K562 (cell line): ENCODE results near the gene RCSD1. TPM values are rescaled to one million over a fixed set of nuclear protein-coding genes. Genes with fewer than 3 reads are reported as not detected.

Experiments used
- ATF7 ChIP-seq: fragments of 450-650 bp; IDR thresholded peaks from 2 replicates; pipeline ENCODE4 v1.7.1; 2014; ENCODE audit warnings: mild to moderate bottlenecking, moderate library complexity
- CREM ChIP-seq: IDR thresholded peaks from 2 replicates; pipeline ENCODE4 v1.6.1; 2014; ENCODE audit warnings: antibody characterized with exemption, low read depth
- ETS2 ChIP-seq: IDR thresholded peaks from 2 replicates; pipeline ENCODE4 v1.6.1; 2016; ENCODE audit warnings: borderline replicate concordance, missing genetic modification characterization, mild to moderate bottlenecking, moderate library complexity, missing compliant biosample characterization; ENCODE audit not compliant: poor library complexity, severe bottlenecking
- GABPB2 ChIP-seq: fragments of 250-450 bp; sonication (Bioruptor Pico); conservative IDR thresholded peaks from 2 replicates; pipeline ENCODE4 v1.5.1; 2021; ENCODE audit warnings: mild to moderate bottlenecking
- HDAC1 ChIP-seq, 2 experiments: fragments of 450-650 bp; IDR thresholded peaks; 2 replicates each; pipeline ENCODE4 v1.6.1; 2016 to 2017; ENCODE audit warnings: inconsistent platforms in 1 of 2, mild to moderate bottlenecking in 1 of 2, moderate library complexity in 1 of 2
- HOMEZ ChIP-seq: fragments of 250-450 bp; sonication (Bioruptor Pico); IDR thresholded peaks from 2 replicates; pipeline ENCODE4 v1.4.0; 2020; ENCODE audit warnings: mild to moderate bottlenecking, moderate library complexity
- L3MBTL2 ChIP-seq: fragments of 450-650 bp; IDR thresholded peaks from 2 replicates; pipeline ENCODE4 v1.6.1; 2016; ENCODE audit warnings: mild to moderate bottlenecking, moderate library complexity
- PML ChIP-seq: IDR thresholded peaks from 2 replicates; pipeline ENCODE4 v1.6.1; 2012; ENCODE audit warnings: low read length, inconsistent platforms
- POU5F1 ChIP-seq: fragments of 150-350 bp; IDR thresholded peaks from 2 replicates; pipeline ENCODE4 v1.6.1; 2014; ENCODE audit warnings: borderline replicate concordance, low read length, low read depth, mild to moderate bottlenecking; ENCODE audit not compliant: partially characterized antibody
- SIN3A ChIP-seq, 2 experiments: fragments of 150-350 bp in 1 of 2; IDR thresholded peaks; 2 replicates each; pipeline ENCODE4 v1.6.1; 2011 to 2016; ENCODE audit warnings: borderline replicate concordance in 2 of 2, low read depth in 2 of 2, low read length in 2 of 2, mild to moderate bottlenecking in 2 of 2, moderate library complexity in 2 of 2; ENCODE audit not compliant: control insufficient read depth in 1 of 2
- SP1 ChIP-seq: sonication (generic); formaldehyde crosslinking; IDR thresholded peaks from 2 replicates; pipeline ENCODE4 v1.8.1; 2022; ENCODE audit warnings: mild to moderate bottlenecking, missing genetic modification reagents
- SREBF2 ChIP-seq: sonication (generic); formaldehyde crosslinking; IDR thresholded peaks from 2 replicates; pipeline ENCODE4 v1.4.0; 2020; ENCODE audit warnings: mild to moderate bottlenecking, missing genetic modification reagents
- ZNF444 ChIP-seq: fragments of 250-450 bp; sonication (Bioruptor Pico); IDR thresholded peaks from 2 replicates; pipeline ENCODE4 v1.4.0; 2020; ENCODE audit warnings: mild to moderate bottlenecking, moderate library complexity
- ZNF644 ChIP-seq: fragments of 200-800 bp; sonication (Bioruptor generic); IDR thresholded peaks from 2 replicates; pipeline ENCODE4 v1.6.1; 2016; ENCODE audit warnings: low read depth, missing genetic modification characterization, missing compliant biosample characterization
- polyA plus RNA-seq, 8 experiments: library from polyadenylated mRNA; depleted of rRNA in 4 of 8; stranded (reverse) in 5 of 8; unstranded in 3 of 8; fragments of >200 nt; fragmentation: Nextera tagmentation in 2 of 8; fragmentation: Illumina TruSeq in 1 of 8; extraction: Ambion mirVana in 2 of 8; extraction: Trizol in 1 of 8; gene quantifications; 2 replicates each; pipeline versions ENCODE4 v1.2.1 to v1.2.3, GENCODE V29; 2011 to 2014; ENCODE audit warnings: inconsistent platforms in 1 of 8, missing spikeins in 1 of 8
- total RNA-seq, 7 experiments: library from RNA; depleted of rRNA in 6 of 7; stranded (reverse); fragments of >200 nt in 6 of 7; fragmentation: Illumina TruSeq in 2 of 7; extraction: Trizol in 2 of 7; gene quantifications; 2 replicates each; pipeline versions ENCODE4 v1.2.1 to v1.2.3, GENCODE V29; 2011 to 2021; ENCODE audit warnings: low replicate concordance in 1 of 7
- TF ChIP-seq, protein P1 (sequence below): sonication (generic); formaldehyde crosslinking; IDR thresholded peaks from 2 replicates; pipeline ENCODE4 v1.5.0; 2020; ENCODE audit warnings: missing genetic modification reagents
- TF ChIP-seq, protein P2 (sequence below), 2 experiments: IDR thresholded peaks; 2 replicates each; pipeline ENCODE4 v1.6.1; 2012; ENCODE audit warnings: improper control_type of control experiment in 2 of 2, low read depth in 2 of 2, low read length in 2 of 2, borderline replicate concordance in 1 of 2
- TF ChIP-seq, protein P3 (sequence below), 2 experiments: IDR thresholded peaks in 1 of 2; conservative IDR thresholded peaks in 1 of 2; 2 replicates each; pipeline ENCODE4 v1.6.1; 2016; ENCODE audit warnings: low read depth in 2 of 2, mild to moderate bottlenecking in 1 of 2, missing compliant biosample characterization in 1 of 2, missing genetic modification characterization in 1 of 2, moderate library complexity in 1 of 2

The RCSD1 gene
- total and polyA plus RNA-seq, 9 of the 15 experiments (the other 6 are each of a cell fraction or from before 2014, with no cell fraction given), result 7.8 to 69.8 (median 45.3) TPM

DNA sequence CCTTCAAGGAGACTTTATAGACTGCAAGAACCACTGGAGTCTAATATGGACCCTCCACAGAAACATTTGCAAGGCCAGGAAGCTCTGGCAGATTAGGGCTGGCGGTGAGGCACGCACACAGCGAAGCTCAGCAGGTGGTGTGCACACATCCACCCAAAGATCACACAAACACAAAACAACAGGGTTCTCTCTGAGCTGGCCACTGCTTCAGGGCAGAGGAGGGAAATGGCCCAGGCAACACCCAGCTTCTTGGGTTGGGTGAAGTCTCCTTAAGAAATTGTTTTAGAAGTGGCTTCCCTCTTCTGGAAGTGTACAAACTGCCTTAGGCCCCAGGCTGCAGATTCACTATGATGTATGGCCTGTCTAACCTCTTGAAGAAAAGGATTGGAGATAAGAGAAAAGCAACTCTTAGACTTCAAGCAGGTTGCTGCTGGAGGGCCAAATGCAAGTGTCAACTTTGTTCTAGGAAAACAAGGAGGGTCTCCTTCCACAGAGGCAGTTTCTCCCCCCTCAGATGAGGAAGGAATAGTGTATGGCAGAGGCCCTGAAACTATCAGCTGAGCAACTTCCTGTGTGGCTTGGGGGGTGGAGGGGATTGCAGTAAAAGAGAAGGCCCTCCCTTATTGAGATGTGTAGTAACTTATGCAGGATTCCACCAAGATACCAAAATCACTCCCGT lies 2.0 kb downstream of the RCSD1 start (continued):
- TF ChIP-seq, protein P1, sequence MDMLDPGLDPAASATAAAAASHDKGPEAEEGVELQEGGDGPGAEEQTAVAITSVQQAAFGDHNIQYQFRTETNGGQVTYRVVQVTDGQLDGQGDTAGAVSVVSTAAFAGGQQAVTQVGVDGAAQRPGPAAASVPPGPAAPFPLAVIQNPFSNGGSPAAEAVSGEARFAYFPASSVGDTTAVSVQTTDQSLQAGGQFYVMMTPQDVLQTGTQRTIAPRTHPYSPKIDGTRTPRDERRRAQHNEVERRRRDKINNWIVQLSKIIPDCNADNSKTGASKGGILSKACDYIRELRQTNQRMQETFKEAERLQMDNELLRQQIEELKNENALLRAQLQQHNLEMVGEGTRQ (CRISPR knock-in tag), result no peak
- TF ChIP-seq GABPB2 (CRISPR knock-in tag), result no peak
- TF ChIP-seq ATF7, result no peak
- TF ChIP-seq L3MBTL2, result peak; percentile 88
- peak in 1 of 2 experiments; percentile 34; a peak in 1 of 4 replicates for TF ChIP-seq HDAC1 (IDR thresholded peaks at IDR 0.05)
- TF ChIP-seq POU5F1, result no peak
- TF ChIP-seq HOMEZ (CRISPR knock-in tag), result 0 out of 2 replicates have a peak, but pooled peaks have one; percentile 10
- TF ChIP-seq, protein P2, sequence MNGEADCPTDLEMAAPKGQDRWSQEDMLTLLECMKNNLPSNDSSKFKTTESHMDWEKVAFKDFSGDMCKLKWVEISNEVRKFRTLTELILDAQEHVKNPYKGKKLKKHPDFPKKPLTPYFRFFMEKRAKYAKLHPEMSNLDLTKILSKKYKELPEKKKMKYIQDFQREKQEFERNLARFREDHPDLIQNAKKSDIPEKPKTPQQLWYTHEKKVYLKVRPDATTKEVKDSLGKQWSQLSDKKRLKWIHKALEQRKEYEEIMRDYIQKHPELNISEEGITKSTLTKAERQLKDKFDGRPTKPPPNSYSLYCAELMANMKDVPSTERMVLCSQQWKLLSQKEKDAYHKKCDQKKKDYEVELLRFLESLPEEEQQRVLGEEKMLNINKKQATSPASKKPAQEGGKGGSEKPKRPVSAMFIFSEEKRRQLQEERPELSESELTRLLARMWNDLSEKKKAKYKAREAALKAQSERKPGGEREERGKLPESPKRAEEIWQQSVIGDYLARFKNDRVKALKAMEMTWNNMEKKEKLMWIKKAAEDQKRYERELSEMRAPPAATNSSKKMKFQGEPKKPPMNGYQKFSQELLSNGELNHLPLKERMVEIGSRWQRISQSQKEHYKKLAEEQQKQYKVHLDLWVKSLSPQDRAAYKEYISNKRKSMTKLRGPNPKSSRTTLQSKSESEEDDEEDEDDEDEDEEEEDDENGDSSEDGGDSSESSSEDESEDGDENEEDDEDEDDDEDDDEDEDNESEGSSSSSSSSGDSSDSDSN (IDR thresholded peaks at IDR 0.05; ENCODE audit: borderline replicate concordance in 1 of 2, low read depth in 2 of 2, low read length in 2 of 2), result peak in 1 of 2 experiments; percentile 44; a peak in 1 of 4 replicates
- TF ChIP-seq, protein P3, sequence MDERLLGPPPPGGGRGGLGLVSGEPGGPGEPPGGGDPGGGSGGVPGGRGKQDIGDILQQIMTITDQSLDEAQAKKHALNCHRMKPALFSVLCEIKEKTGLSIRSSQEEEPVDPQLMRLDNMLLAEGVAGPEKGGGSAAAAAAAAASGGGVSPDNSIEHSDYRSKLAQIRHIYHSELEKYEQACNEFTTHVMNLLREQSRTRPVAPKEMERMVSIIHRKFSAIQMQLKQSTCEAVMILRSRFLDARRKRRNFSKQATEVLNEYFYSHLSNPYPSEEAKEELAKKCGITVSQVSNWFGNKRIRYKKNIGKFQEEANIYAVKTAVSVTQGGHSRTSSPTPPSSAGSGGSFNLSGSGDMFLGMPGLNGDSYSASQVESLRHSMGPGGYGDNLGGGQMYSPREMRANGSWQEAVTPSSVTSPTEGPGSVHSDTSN (CRISPR knock-in tag; IDR thresholded peaks at IDR 0.05; ENCODE audit: low read depth), result no peak
- TF ChIP-seq, protein P3 (tag; conservative IDR thresholded peaks at IDR 0.05; ENCODE audit: low read depth), result peak; percentile 93
- peak; percentile 40; the same call in 1 of the 2 replicates for TF ChIP-seq ZNF644 (tag)
- TF ChIP-seq SIN3A (IDR thresholded peaks at IDR 0.05; ENCODE audit: borderline replicate concordance in 2 of 2, control insufficient read depth in 1 of 2, low read depth in 2 of 2, low read length in 2 of 2), result peak in 1 of 2 experiments; percentile 54; a peak in 1 of 4 replicates
- TF ChIP-seq SP1 (CRISPR knock-in tag), result 0 out of 2 replicates have a peak, but pooled peaks have one; percentile 39
- TF ChIP-seq SREBF2 (CRISPR knock-in tag), result no peak
- TF ChIP-seq PML, result 0 out of 2 replicates have a peak, but pooled peaks have one; percentile 13
- TF ChIP-seq CREM, result no peak
- TF ChIP-seq ZNF444 (CRISPR knock-in tag), result no peak
- TF ChIP-seq ETS2 (tag), result no peak
